Smooth muscle cell (in vitro differentiated cells): ENCODE measurements around the gene CD300LD. TPM values are rescaled to one million over a fixed set of nuclear protein-coding genes. Genes with fewer than 3 reads are reported as not detected.
"Not testable (repeated sequence)": the region's sequence is repeated elsewhere in the genome, so short reads cannot be mapped to it uniquely, and the experiment has no call there.

Experiments used
- DNase-seq: peaks from one replicate; lab custom pipeline; 2025; ENCODE audit not compliant: unreplicated experiment; lab: John Stamatoyannopoulos, UW
- H2AFZ ChIP-seq: fragments of 200-600 bp; sonication (generic); 2 replicates; pipeline ENCODE4 v1.6.0; 2016; ENCODE audit warnings: antibody characterized with exemption, low read depth, mild to moderate bottlenecking
- H3F3A ChIP-seq: fragments of 200-600 bp; sonication (generic); 2 replicates; pipeline ENCODE4 v1.6.0; 2017; ENCODE audit warnings: antibody characterized with exemption, low read depth
- H3K27ac ChIP-seq: fragments of 200-600 bp; sonication (generic); 2 replicates; pipeline ENCODE4 v1.5.1; 2016; ENCODE audit warnings: low read depth, mild to moderate bottlenecking
- H3K27me3 ChIP-seq: fragments of 200-600 bp; sonication (generic); 2 replicates; pipeline ENCODE4 v1.6.1; 2016; ENCODE audit warnings: low read depth, mild to moderate bottlenecking
- H3K36me3 ChIP-seq: fragments of 200-600 bp; sonication (generic); 2 replicates; pipeline ENCODE4 v1.5.1; 2016; ENCODE audit warnings: low read depth
- H3K4me1 ChIP-seq: fragments of 200-600 bp; sonication (generic); 2 replicates; pipeline ENCODE4 v1.5.1; 2016; ENCODE audit warnings: low read depth
- H3K4me2 ChIP-seq: fragments of 200-600 bp; sonication (generic); 2 replicates; pipeline ENCODE4 v1.6.0; 2016; ENCODE audit warnings: mild to moderate bottlenecking
- H3K4me3 ChIP-seq: fragments of 200-600 bp; sonication (generic); 2 replicates; pipeline ENCODE4 v1.5.1; 2016; ENCODE audit warnings: mild to moderate bottlenecking
- H3K79me2 ChIP-seq: fragments of 200-600 bp; sonication (generic); 2 replicates; pipeline ENCODE4 v1.6.0; 2016; ENCODE audit warnings: low read depth, mild to moderate bottlenecking
- H3K9ac ChIP-seq: fragments of 200-600 bp; sonication (generic); 2 replicates; pipeline ENCODE4 v1.6.0; 2016; ENCODE audit warnings: low read depth
- H3K9me3 ChIP-seq: fragments of 200-600 bp; sonication (generic); replicated peaks from 2 replicates; pipeline ENCODE4 v1.5.1; 2016; ENCODE audit warnings: low read depth
- H4K20me1 ChIP-seq: fragments of 200-600 bp; sonication (generic); 2 replicates; pipeline ENCODE4 v1.6.0; 2016; ENCODE audit warnings: low read depth
- CTCF ChIP-seq: fragments of 200-600 bp; sonication (generic); IDR thresholded peaks from 2 replicates; pipeline ENCODE4 v1.5.1; 2017; ENCODE audit warnings: borderline replicate concordance, mild to moderate bottlenecking, antibody characterized with exemption; ENCODE audit not compliant: insufficient read depth, poor library complexity, severe bottlenecking
- WGBS: methylation state at CpG from one replicate; pipeline ENCODE4 v1.1.7; 2016; ENCODE audit warnings: low lambda C conversion rate; 5-methylcytosine and 5-hydroxymethylcytosine counted together
- polyA plus RNA-seq: library from polyadenylated mRNA; unstranded; fragments of >200 nt; fragmentation: Nextera tagmentation; extraction: Ambion mirVana; gene quantifications from 2 replicates; pipeline ENCODE4 v1.2.1, GENCODE V29; 2016
- total RNA-seq: library from RNA; depleted of rRNA; stranded (reverse); fragments of >200 nt; gene quantifications from 2 replicates; pipeline ENCODE4 v1.2.3, GENCODE V29; 2014

CD300LD gene
- total and polyA plus RNA-seq, 2 experiments from 2014 or later: not detected

- Histone ChIP-seq H2AFZ (no peak overlapping the region), H3K27me3 (no peaks in the 10 kb centered on the region), H3F3A (peaks cover 21% of the 10 kb centered on the region), H3K9me3 (no peaks in the 10 kb centered on the region), H3K9ac (no peak overlapping the region), H4K20me1 (no peaks in the 10 kb centered on the region), H3K4me3 (no peak overlapping the region), H3K36me3 (no peaks in the 10 kb centered on the region), H3K4me1 (peaks cover 34% of the 10 kb centered on the region), H3K27ac (no peak overlapping the region), H3K4me2 (no peak overlapping the region), H3K79me2 (no peaks in the 10 kb centered on the region)
- no peak for DNase-seq
- no peak for TF ChIP-seq CTCF
- WGBS: 83% methylated on average over 8 of the region's 8 CpGs
These were observed 41.2 kb upstream of the CD300LD start for GRCh38 chr17:74633326-74633725.

- DNase-seq: no peak
- Histone ChIP-seq H3K36me3 (no peaks in the 10 kb centered on the region), H3K9ac (peak overlapping the region; percentile 18), H3K79me2 (no peaks in the 10 kb centered on the region), H3K27ac (peak overlapping the region; percentile 84), H3K9me3 (no peaks in the 10 kb centered on the region), H2AFZ (no peak overlapping the region), H3K4me3 (no peak overlapping the region), H3K27me3 (no peaks in the 10 kb centered on the region), H3F3A (peaks cover 21% of the 10 kb centered on the region), H3K4me1 (peaks cover 34% of the 10 kb centered on the region), H4K20me1 (no peaks in the 10 kb centered on the region), H3K4me2 (peak overlapping the region; percentile 77)
- WGBS: 53% methylated on average over 9 of the region's 9 CpGs
- TF ChIP-seq CTCF: no peak
These were observed 40.5 kb upstream of the CD300LD start for GRCh38 chr17:74632617-74633016.

- WGBS: 15% methylated on average over 14 of the region's 14 CpGs
- no peak overlapping the region for H2AFZ ChIP-seq
- H3K9ac ChIP-seq: peak overlapping the region; percentile 18
These were observed 39.7 kb upstream of the CD300LD start for GRCh38 chr17:74631468-74632450.

GRCh38 chr17:74630251-74630650, 38.2 kb upstream of the CD300LD start:
- H3K27me3 ChIP-seq, DNase-seq, H3K9ac ChIP-seq, H2AFZ ChIP-seq, H3K4me3 ChIP-seq, H3K79me2 ChIP-seq, H3K9me3 ChIP-seq, H4K20me1 ChIP-seq, H3K4me2 ChIP-seq, H3K27ac ChIP-seq, H3K36me3 ChIP-seq: not testable (repeated sequence)
- WGBS: 91% methylated on average over 14 of the region's 14 CpGs
- H3K4me1 ChIP-seq: peaks cover 25% of the 10 kb centered on the region
- H3F3A ChIP-seq: peaks cover 21% of the 10 kb centered on the region

More at GRCh38 chr17:74631468-74632450, 39.7 kb upstream of the CD300LD start:
- Histone ChIP-seq H3K9me3 (no peaks in the 10 kb centered on the region), H3K4me3 (peak overlapping the region; percentile 5), H3K4me1 (peaks cover 34% of the 10 kb centered on the region), H4K20me1 (no peaks in the 10 kb centered on the region), H3F3A (peaks cover 21% of the 10 kb centered on the region), H3K4me2 (peak overlapping the region; percentile 77), H3K36me3 (no peaks in the 10 kb centered on the region), H3K79me2 (no peaks in the 10 kb centered on the region), H3K27me3 (no peaks in the 10 kb centered on the region), H3K27ac (peak overlapping the region; percentile 84)
- DNase-seq: peak; percentile 13
- no peak for TF ChIP-seq CTCF
